IMR-90 (cell line): ENCODE measurements around the gene SNRNP25. TPM values are rescaled to one million over a fixed set of nuclear protein-coding genes. Genes with fewer than 3 reads are reported as not detected.

ENCODE experiments used
- ATAC-seq: fragments of 200-7000 bp; cut with Tn5 transposase; 2 replicates; pipeline ENCODE4 v1.9.1; 2020; ENCODE audit warnings: low read depth, mild to moderate bottlenecking, moderate library complexity
- BruUV-seq: library from RNA; stranded (reverse); fragments of 400-500 nt; replicated peaks from 2 replicates; lab custom pipeline; 2021; lab: Mats Ljungman, UMichigan
- CTCF ChIA-PET: fragments of 300-600 bp; formaldehyde crosslinking; extraction: SDS; loops from one replicate; lab custom pipeline; 2021; ENCODE audit warnings: antibody characterized with exemption; lab: Yijun Ruan, JAX
- POLR2A ChIA-PET: fragments of 300-600 bp; sonication (Branson Sonifier 250); formaldehyde crosslinking; loops from one replicate; lab custom pipeline; 2022; ENCODE audit warnings: antibody characterized with exemption; ENCODE audit not compliant: unreplicated experiment; lab: Charles Lee
- DNase-seq: peaks from one replicate; pipeline ENCODE4 v3.0.0; 2013
- H2AFZ ChIP-seq: replicated peaks from 2 replicates; pipeline ENCODE3; 2013; ENCODE audit warnings: low read length, mild to moderate bottlenecking; ENCODE audit not compliant: poor library complexity
- H2AK5ac ChIP-seq: 2 replicates; pipeline ENCODE4 v1.6.1; 2013; ENCODE audit warnings: low read depth, low read length, inconsistent platforms
- H2AK9ac ChIP-seq: replicated peaks from 2 replicates; pipeline ENCODE3; 2013; ENCODE audit warnings: mild to moderate bottlenecking, low read depth, low read length, moderate library complexity; ENCODE audit not compliant: poor library complexity
- H2BK120ac ChIP-seq: 2 replicates; pipeline ENCODE4 v1.6.1; 2013; ENCODE audit warnings: low read depth, low read length, inconsistent platforms
- H2BK15ac ChIP-seq: 3 replicates; pipeline ENCODE4 v1.6.1; 2013; ENCODE audit warnings: low read depth, low read length, inconsistent platforms
- H2BK20ac ChIP-seq: 2 replicates; pipeline ENCODE4 v1.6.1; 2013; ENCODE audit warnings: low read depth, mild to moderate bottlenecking, inconsistent platforms, low read length, moderate library complexity
- H2BK5ac ChIP-seq: 2 replicates; pipeline ENCODE4 v1.6.1; 2013; ENCODE audit warnings: mild to moderate bottlenecking, low read depth, low read length, inconsistent platforms; ENCODE audit not compliant: poor library complexity, severe bottlenecking
- H3K14ac ChIP-seq: replicated peaks from 2 replicates; pipeline ENCODE4 v1.6.1; 2013; ENCODE audit warnings: low read depth, low read length, inconsistent platforms
- H3K18ac ChIP-seq: 2 replicates; pipeline ENCODE4 v1.6.1; 2013; ENCODE audit warnings: low read depth, low read length, control low read depth
- H3K23ac ChIP-seq: 2 replicates; pipeline ENCODE4 v1.6.1; 2013; ENCODE audit warnings: low read depth, low read length, inconsistent platforms
- H3K27ac ChIP-seq: 2 replicates; pipeline ENCODE4 v1.5.1; 2013; ENCODE audit warnings: mild to moderate bottlenecking, control low read depth, low read length; ENCODE audit not compliant: insufficient read depth
- H3K27me3 ChIP-seq: 2 replicates; pipeline ENCODE4 v1.6.1; 2013; ENCODE audit warnings: low read length; ENCODE audit not compliant: control insufficient read depth, insufficient read depth
- H3K36me3 ChIP-seq: 2 replicates; pipeline ENCODE4 v1.6.1; 2013; ENCODE audit warnings: low read length, mixed read lengths; ENCODE audit not compliant: control insufficient read depth, insufficient read depth
- H3K4ac ChIP-seq: 2 replicates; pipeline ENCODE4 v1.6.1; 2013; ENCODE audit warnings: low read depth, low read length, inconsistent platforms
- H3K4me1 ChIP-seq: 2 replicates; pipeline ENCODE4 v1.6.1; 2013; ENCODE audit warnings: low read length, mixed read lengths; ENCODE audit not compliant: control insufficient read depth, insufficient read depth
- H3K4me2 ChIP-seq: 2 replicates; pipeline ENCODE4 v1.6.1; 2013; ENCODE audit warnings: low read depth, mild to moderate bottlenecking, control low read depth, low read length, moderate library complexity
- H3K4me3 ChIP-seq: 2 replicates; pipeline ENCODE4 v1.5.1; 2013; ENCODE audit warnings: low read depth, mild to moderate bottlenecking, control low read depth, low read length, moderate library complexity; ENCODE audit not compliant: insufficient read depth
- H3K56ac ChIP-seq: 2 replicates; pipeline ENCODE4 v1.6.1; 2013; ENCODE audit warnings: low read length, inconsistent platforms; ENCODE audit not compliant: insufficient read depth; ENCODE audit errors: extremely low read depth
- H3K79me1 ChIP-seq, 2 experiments: 2 replicates each; pipeline ENCODE4 v1.6.1; 2013; ENCODE audit warnings: low read length in 2 of 2, inconsistent platforms in 1 of 2, low read depth in 1 of 2
- H3K9ac ChIP-seq: 2 replicates; pipeline ENCODE4 v1.6.1; 2013; ENCODE audit warnings: low read depth, low read length, control low read depth
- H3K9me1 ChIP-seq: 2 replicates; pipeline ENCODE4 v1.6.1; 2013; ENCODE audit warnings: low read length, inconsistent platforms; ENCODE audit not compliant: insufficient read depth
- H3K9me3 ChIP-seq: 2 replicates; pipeline ENCODE4 v1.6.1; 2013; ENCODE audit warnings: low read length; ENCODE audit not compliant: control insufficient read depth, insufficient read depth
- H4K20me1 ChIP-seq: 2 replicates; pipeline ENCODE4 v1.6.1; 2013; ENCODE audit warnings: low read length, inconsistent platforms; ENCODE audit not compliant: insufficient read depth
- H4K5ac ChIP-seq: 2 replicates; pipeline ENCODE4 v1.6.1; 2013; ENCODE audit warnings: mild to moderate bottlenecking, low read depth, low read length, control low read depth
- H4K8ac ChIP-seq, 2 experiments: 2 replicates each; pipeline ENCODE4 v1.6.1; 2013; ENCODE audit warnings: low read depth in 2 of 2, low read length in 2 of 2, control low read depth in 1 of 2, inconsistent platforms in 1 of 2
- H4K91ac ChIP-seq: 2 replicates; pipeline ENCODE4 v1.6.1; 2013; ENCODE audit warnings: low read depth, low read length, inconsistent platforms; ENCODE audit not compliant: insufficient read depth
- BHLHE40 ChIP-seq: fragments of 150-350 bp; IDR thresholded peaks from 2 replicates; pipeline ENCODE4 v1.6.1; 2016; ENCODE audit warnings: mild to moderate bottlenecking, low read depth, low read length
- CEBPB ChIP-seq: IDR thresholded peaks from 2 replicates; pipeline ENCODE4 v1.6.1; 2012; ENCODE audit warnings: low read depth, low read length, improper control_type of control experiment
- CHD1 ChIP-seq: IDR thresholded peaks from 2 replicates; pipeline ENCODE4 v1.6.1; 2012; ENCODE audit warnings: low read depth, low read length, improper control_type of control experiment
- CTCF ChIP-seq: conservative IDR thresholded peaks from 2 replicates; pipeline ENCODE4 v1.5.1; 2012; ENCODE audit warnings: mild to moderate bottlenecking, low read depth, low read length, improper control_type of control experiment
- ELK1 ChIP-seq: fragments of 150-350 bp; IDR thresholded peaks from 2 replicates; pipeline ENCODE4 v1.6.1; 2016; ENCODE audit warnings: low read depth, mild to moderate bottlenecking, low read length, moderate library complexity, borderline replicate concordance
- FOS ChIP-seq: fragments of 150-350 bp; IDR thresholded peaks from 2 replicates; pipeline ENCODE4 v1.6.1; 2016; ENCODE audit warnings: low read depth, low read length
- MAFK ChIP-seq: IDR thresholded peaks from 2 replicates; pipeline ENCODE4 v1.6.1; 2012; ENCODE audit warnings: low read depth, low read length, improper control_type of control experiment
- MAZ ChIP-seq: IDR thresholded peaks from 2 replicates; pipeline ENCODE4 v1.6.1; 2012; ENCODE audit warnings: low read depth, mild to moderate bottlenecking, low read length, improper control_type of control experiment, moderate library complexity, borderline replicate concordance
- MXI1 ChIP-seq: IDR thresholded peaks from 2 replicates; pipeline ENCODE4 v1.6.1; 2012; ENCODE audit warnings: low read depth, mild to moderate bottlenecking, low read length, moderate library complexity, borderline replicate concordance
- NFE2L2 ChIP-seq: fragments of 150-350 bp; IDR thresholded peaks from 2 replicates; pipeline ENCODE4 v1.6.1; 2016; ENCODE audit warnings: low read depth, mild to moderate bottlenecking, low read length
- POLR2A ChIP-seq: IDR thresholded peaks from 2 replicates; pipeline ENCODE4 v1.6.1; 2012; ENCODE audit warnings: mild to moderate bottlenecking, low read depth, low read length
- RAD21 ChIP-seq: IDR thresholded peaks from 2 replicates; pipeline ENCODE4 v1.6.1; 2012; ENCODE audit warnings: low read length, improper control_type of control experiment
- RCOR1 ChIP-seq: IDR thresholded peaks from 2 replicates; pipeline ENCODE4 v1.6.1; 2012; ENCODE audit warnings: mild to moderate bottlenecking, low read length, improper control_type of control experiment; ENCODE audit not compliant: insufficient replicate concordance
- RFX5 ChIP-seq: IDR thresholded peaks from 2 replicates; pipeline ENCODE4 v1.8.0; 2012; ENCODE audit warnings: low read depth, mild to moderate bottlenecking, low read length, moderate library complexity
- SMC3 ChIP-seq: fragments of 150-350 bp; IDR thresholded peaks from 2 replicates; pipeline ENCODE4 v1.6.1; 2016; ENCODE audit warnings: low read depth, mild to moderate bottlenecking, antibody characterized with exemption, low read length, moderate library complexity
- USF2 ChIP-seq: fragments of 150-350 bp; IDR thresholded peaks from 2 replicates; pipeline ENCODE4 v1.6.1; 2017; ENCODE audit warnings: mild to moderate bottlenecking, antibody characterized with exemption, low read length, low read depth
- WGBS, 2 experiments: methylation state at CpG; one replicate each; pipeline versions ENCODE4 v1.1.5 to v1.1.7; 2013; ENCODE audit warnings: missing lambda C conversion rate in 2 of 2; ENCODE audit not compliant: insufficient read length in 1 of 2; ENCODE audit errors: extremely low coverage in 2 of 2; 5-methylcytosine and 5-hydroxymethylcytosine counted together
- dilution Hi-C: fragments of 300-500 bp; cut with HindIII; formaldehyde crosslinking; loops from one replicate; pipeline ENCODE4 v1.14.3; 2018; ENCODE audit warnings: low sequenced_read_pairs; ENCODE audit not compliant: unreplicated experiment
- in situ Hi-C: fragments of 300-500 bp; cut with MboI; formaldehyde crosslinking; loops from 3 replicates; pipeline ENCODE4 v1.14.3; 2019; ENCODE audit warnings: low sequenced_read_pairs, inconsistent platforms, mixed read lengths
- intact Hi-C: fragments of 100-400 bp; cut with micrococcal nuclease; formaldehyde crosslinking; loops from 2 replicates; pipeline ENCODE4 v1.10.0; 2022
- polyA plus RNA-seq, 3 experiments: library from polyadenylated mRNA; depleted of rRNA; stranded (reverse); fragments of >200 nt; gene quantifications; 2 replicates each; pipeline ENCODE4 v1.2.3, GENCODE V29; 2012; ENCODE audit warnings: low replicate concordance in 1 of 3
- total RNA-seq: library from RNA; depleted of rRNA; stranded (reverse); fragments of >200 nt; gene quantifications from 2 replicates; pipeline ENCODE4 v1.2.3, GENCODE V29; 2012

SNRNP25 gene
- total and polyA plus RNA-seq, 2 of the 4 experiments (the other 2 are of a cell fraction): 67.2 to 88.0 TPM

- H3K4me1 ChIP-seq: peaks cover 20% of the 10 kb centered on the region
- BruUV-seq: no TSS peak
- no peak overlapping the region for H3K14ac ChIP-seq
- no peak overlapping the region for H4K5ac ChIP-seq
- no peak overlapping the region for H2BK120ac ChIP-seq
- dilution Hi-C loops (no loop called here), in situ Hi-C loops (no loop called here), intact Hi-C loops (no loop called here)
- no peak overlapping the region for H3K27ac ChIP-seq
- H4K8ac ChIP-seq: no peak overlapping the region
- H3K9me3 ChIP-seq: no peaks in the 10 kb centered on the region
- TF ChIP-seq BHLHE40: no peak
- no peak for TF ChIP-seq NFE2L2
- TF ChIP-seq RFX5: no peak
- no peak for TF ChIP-seq SMC3
- TF ChIP-seq RCOR1: no peak
- no peak for TF ChIP-seq MXI1
- no peak for TF ChIP-seq CHD1
- no peak for TF ChIP-seq CTCF
- TF ChIP-seq CEBPB: no peak
- TF ChIP-seq RAD21: no peak
- no peak for TF ChIP-seq POLR2A
- TF ChIP-seq ELK1: no peak
- no peak for TF ChIP-seq MAZ
- TF ChIP-seq MAFK: no peak
- TF ChIP-seq USF2: no peak
- no peak for TF ChIP-seq FOS
- no peak overlapping the region for H3K18ac ChIP-seq
- H2AK9ac ChIP-seq: peak overlapping the region; percentile 9
- H3K4me3 ChIP-seq: no peak overlapping the region
- peaks cover 24 to 67% of the 10 kb centered on the region in 2 experiments for H3K79me1 ChIP-seq
- ChIA-PET POLR2A (no interaction called here), CTCF (no interaction called here)
- H2AK5ac ChIP-seq: no peak overlapping the region
- no peak overlapping the region for H3K4me2 ChIP-seq
- 0 out of 2 replicates have a peak, but pooled peaks cover under 1% of the 10 kb centered on the region for H3K9me1 ChIP-seq
- H4K20me1 ChIP-seq: peaks cover 72% of the 10 kb centered on the region
- 97% methylated on average over 13 of the region's 16 CpGs; no CpG with 5 or more reads in 1 of the 2 experiments for WGBS, 2 experiments
- H3K4ac ChIP-seq: no peak overlapping the region
- no peaks in the 10 kb centered on the region for H3K27me3 ChIP-seq
- no peak overlapping the region for H2AFZ ChIP-seq
- H2BK20ac ChIP-seq: no peak overlapping the region
- H4K91ac ChIP-seq: no peak overlapping the region
- peaks cover 64% of the 10 kb centered on the region for H3K36me3 ChIP-seq
- no peak overlapping the region for H2BK15ac ChIP-seq
- no peak overlapping the region for H3K56ac ChIP-seq
- no peak overlapping the region for H3K23ac ChIP-seq
- no peak for ATAC-seq
- H2BK5ac ChIP-seq: no peak overlapping the region
- H3K9ac ChIP-seq: no peak overlapping the region
- no peak for DNase-seq
Observed at GRCh38 chr16:63466-63865, 9.8 kb downstream of the SNRNP25 start.
